ENCODE results near the gene CREB3L1.

CREB3L1 gene

GRCh38 chr11:46295312-46296058 lies 18.0 kb downstream of the CREB3L1 start:
- TF ChIP-seq, protein P1, sequence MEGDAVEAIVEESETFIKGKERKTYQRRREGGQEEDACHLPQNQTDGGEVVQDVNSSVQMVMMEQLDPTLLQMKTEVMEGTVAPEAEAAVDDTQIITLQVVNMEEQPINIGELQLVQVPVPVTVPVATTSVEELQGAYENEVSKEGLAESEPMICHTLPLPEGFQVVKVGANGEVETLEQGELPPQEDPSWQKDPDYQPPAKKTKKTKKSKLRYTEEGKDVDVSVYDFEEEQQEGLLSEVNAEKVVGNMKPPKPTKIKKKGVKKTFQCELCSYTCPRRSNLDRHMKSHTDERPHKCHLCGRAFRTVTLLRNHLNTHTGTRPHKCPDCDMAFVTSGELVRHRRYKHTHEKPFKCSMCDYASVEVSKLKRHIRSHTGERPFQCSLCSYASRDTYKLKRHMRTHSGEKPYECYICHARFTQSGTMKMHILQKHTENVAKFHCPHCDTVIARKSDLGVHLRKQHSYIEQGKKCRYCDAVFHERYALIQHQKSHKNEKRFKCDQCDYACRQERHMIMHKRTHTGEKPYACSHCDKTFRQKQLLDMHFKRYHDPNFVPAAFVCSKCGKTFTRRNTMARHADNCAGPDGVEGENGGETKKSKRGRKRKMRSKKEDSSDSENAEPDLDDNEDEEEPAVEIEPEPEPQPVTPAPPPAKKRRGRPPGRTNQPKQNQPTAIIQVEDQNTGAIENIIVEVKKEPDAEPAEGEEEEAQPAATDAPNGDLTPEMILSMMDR (IDR thresholded peaks at IDR 0.05; ENCODE audit: insufficient read depth, low read depth, low read length, missing control alignments) = no peak
- peak; percentile 76 for DNase-seq (ENCODE audit: low read depth)
- peak overlapping the region; percentile 48 for H3K4me3 ChIP-seq (ENCODE audit: low read length)

- TF ChIP-seq, protein P1 (IDR thresholded peaks at IDR 0.05; ENCODE audit: insufficient read depth, low read depth, low read length, missing control alignments) = no peak
- DNase-seq (ENCODE audit: low read depth) = no peak
- H3K4me3 ChIP-seq (ENCODE audit: low read length) = peak overlapping the region; percentile 48
Measured at GRCh38 chr11:46296059-46296527, 18.6 kb downstream of the CREB3L1 start.

DNA sequence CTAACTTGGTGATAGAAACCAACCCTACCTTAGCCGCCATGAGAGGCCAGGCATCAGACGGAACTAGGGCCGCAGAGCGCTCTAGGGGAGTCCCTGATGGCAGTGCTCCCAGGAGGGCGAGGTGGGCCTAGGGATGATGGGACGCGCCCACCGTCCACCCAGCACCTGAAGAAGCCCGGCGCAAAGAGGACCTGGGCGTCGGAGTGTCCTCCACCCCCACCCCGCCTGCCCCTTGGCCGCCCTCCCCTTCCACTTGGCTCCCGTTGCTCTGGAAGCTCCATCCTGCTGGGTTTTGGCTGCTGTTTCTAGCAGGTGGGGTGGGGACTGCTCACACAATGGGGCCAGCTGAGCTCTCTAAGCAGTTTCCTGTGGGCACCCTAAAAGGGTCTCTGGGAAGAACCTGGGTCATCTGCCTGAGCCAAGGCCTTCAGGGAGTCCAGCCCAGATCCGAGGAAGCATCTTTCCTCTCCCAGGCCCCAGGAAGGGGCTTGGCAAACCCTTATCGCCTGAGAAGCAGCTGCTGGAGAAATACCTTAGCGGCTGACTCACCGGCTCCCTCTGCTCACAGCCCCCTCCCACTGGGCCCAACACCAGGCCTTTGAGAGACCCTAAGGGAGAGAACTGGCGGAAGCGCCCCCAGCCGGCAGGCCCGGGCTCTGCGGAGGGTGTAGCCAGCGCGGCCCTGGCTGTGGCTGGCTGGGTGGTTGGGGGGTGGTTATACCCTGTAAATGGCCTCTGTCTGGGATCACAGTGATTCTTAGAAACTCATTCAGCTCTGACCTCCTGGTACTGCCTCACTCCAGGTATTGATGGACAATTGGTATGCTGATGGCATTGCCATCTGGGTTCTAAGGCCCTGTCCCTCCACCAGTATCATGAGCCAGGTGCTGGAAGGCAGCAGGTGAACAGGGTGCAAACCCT lies 19.3 kb downstream of the CREB3L1 start:
- no peak overlapping the region for H3K4me3 ChIP-seq (ENCODE audit: low read length)
- no peak for DNase-seq (ENCODE audit: low read depth)
- TF ChIP-seq, protein P1 (IDR thresholded peaks at IDR 0.05; ENCODE audit: insufficient read depth, low read depth, low read length, missing control alignments) = peak; percentile 16

DNA sequence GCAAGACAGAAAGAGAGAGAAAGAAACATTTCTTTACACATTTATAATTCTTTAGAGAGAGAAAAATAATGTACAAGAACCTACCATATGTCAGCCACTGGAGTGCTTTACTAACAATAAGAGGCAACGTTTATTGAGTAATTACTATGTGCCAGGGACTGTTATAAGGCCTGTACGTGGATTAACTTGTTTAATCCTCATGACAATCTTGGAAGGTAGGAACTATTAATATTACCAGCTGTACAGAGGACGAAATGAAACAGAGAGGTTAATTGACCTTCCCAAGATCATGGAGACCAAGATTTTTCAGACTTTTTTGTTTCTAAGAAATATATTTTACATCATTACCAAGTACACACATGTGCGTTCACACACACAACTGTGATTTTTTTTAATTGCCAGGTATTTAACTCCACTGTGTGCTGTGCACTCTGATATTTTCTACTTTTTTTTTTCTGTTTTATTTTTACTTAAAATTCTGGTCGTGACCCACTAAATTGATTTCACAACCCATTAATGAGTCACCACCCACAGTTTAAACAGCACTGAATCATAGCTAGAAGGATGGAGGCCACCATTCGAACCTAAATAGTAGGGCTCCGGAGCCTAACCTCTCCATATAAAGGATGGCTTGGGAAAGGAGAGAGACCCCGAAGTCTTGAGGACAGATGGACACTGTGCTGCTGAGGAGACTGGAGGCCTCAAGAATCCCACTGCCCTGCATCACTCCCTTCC lies 21.4 kb downstream of the CREB3L1 start:
- DNase-seq (ENCODE audit: low read depth) = peak; percentile 82

GRCh38 chr11:46299451-46299961 lies 22.0 kb downstream of the CREB3L1 start:
- H3K4me3 ChIP-seq (ENCODE audit: low read length) = no peak overlapping the region
- no peak for DNase-seq (ENCODE audit: low read depth)
- TF ChIP-seq, protein P1 (IDR thresholded peaks at IDR 0.05; ENCODE audit: insufficient read depth, low read depth, low read length, missing control alignments) = no peak

More for the DNA sequence above, 21.4 kb downstream of the CREB3L1 start:
- H3K4me3 ChIP-seq (ENCODE audit: low read length) = no peak overlapping the region
- TF ChIP-seq, protein P1 (IDR thresholded peaks at IDR 0.05; ENCODE audit: insufficient read depth, low read depth, low read length, missing control alignments) = no peak

DNA sequence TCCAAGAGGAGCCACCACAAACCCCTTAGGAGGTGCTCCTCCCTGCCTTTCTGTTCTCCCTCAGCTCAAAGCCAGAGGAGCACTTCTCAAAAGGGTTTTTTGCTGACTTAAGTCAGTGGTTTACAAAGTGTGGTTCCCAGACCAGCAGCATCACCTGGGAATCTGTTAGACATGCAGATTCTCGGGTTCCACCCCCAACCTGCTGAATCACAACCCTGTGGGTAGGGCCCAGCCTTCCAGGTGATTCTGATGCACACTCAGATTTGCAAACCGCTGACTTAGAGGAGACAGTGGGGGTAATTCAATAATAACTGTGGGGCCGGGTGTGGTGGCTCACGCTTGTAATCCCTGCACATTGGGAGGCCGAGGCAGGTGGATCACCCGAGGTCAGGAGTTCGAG lies 22.8 kb downstream of the CREB3L1 start:
- peak; percentile 45 for DNase-seq (ENCODE audit: low read depth)
- TF ChIP-seq, protein P1 (IDR thresholded peaks at IDR 0.05; ENCODE audit: insufficient read depth, low read depth, low read length, missing control alignments) = no peak
- no peak overlapping the region for H3K4me3 ChIP-seq (ENCODE audit: low read length)

All from epithelial cell of esophagus (primary cell).